ENCODE measurements around the gene CPA1.

Gene CPA1

GRCh38 chr7:130365511-130366441, 14.5 kb upstream of the CPA1 start (continued):
- TF ChIP-seq INSM2 (tag by site-specific recombination; IDR thresholded peaks at IDR 0.05) = peak; percentile 81
- no peak for TF ChIP-seq GLI4 (tag by site-specific recombination; IDR thresholded peaks at IDR 0.05)
- TF ChIP-seq ZNF704 (tag by site-specific recombination; IDR thresholded peaks at IDR 0.05) = no peak
- peak; percentile 90 for TF ChIP-seq OSR2 (tag by site-specific recombination; IDR thresholded peaks at IDR 0.05)
- peak; percentile 57 for TF ChIP-seq GLIS2 (tag by site-specific recombination; IDR thresholded peaks at IDR 0.05)
- no peak for TF ChIP-seq TRIM28 (IDR thresholded peaks at IDR 0.05; ENCODE audit: borderline replicate concordance, low read length)
- peak; percentile 53; the same call in 1 of the 2 replicates for TF ChIP-seq ZNF394 (tag by site-specific recombination; IDR thresholded peaks at IDR 0.05; ENCODE audit: borderline replicate concordance)
- peak; percentile 33; the same call in 1 of the 2 replicates for TF ChIP-seq ZNF10 (tag by site-specific recombination; IDR thresholded peaks at IDR 0.05)
- TF ChIP-seq ZBTB17 (tag by site-specific recombination; IDR thresholded peaks at IDR 0.05) = peak; percentile 64
- no peak for TF ChIP-seq ZNF221 (tag by site-specific recombination; IDR thresholded peaks at IDR 0.05; ENCODE audit: borderline replicate concordance)
- TF ChIP-seq ZBTB8A (tag by site-specific recombination; IDR thresholded peaks at IDR 0.05) = no peak
- no peak for TF ChIP-seq ZNF433 (tag by site-specific recombination; IDR thresholded peaks at IDR 0.05; ENCODE audit: low read depth)
- TF ChIP-seq ZNF670 (tag by site-specific recombination; IDR thresholded peaks at IDR 0.05; ENCODE audit: low read depth) = no peak
- TF ChIP-seq ZNF19 (tag by site-specific recombination; IDR thresholded peaks at IDR 0.05; ENCODE audit: low read depth) = no peak
- no peak for TF ChIP-seq ZNF140 (tag by site-specific recombination; IDR thresholded peaks at IDR 0.05)
- TF ChIP-seq ZNF366 (tag by site-specific recombination; conservative IDR thresholded peaks at IDR 0.05) = peak; percentile 81
- TF ChIP-seq ZBTB49 (tag by site-specific recombination; IDR thresholded peaks at IDR 0.05; ENCODE audit: low read depth) = no peak
- TF ChIP-seq ZNF148 (tag by site-specific recombination; IDR thresholded peaks at IDR 0.05; ENCODE audit: borderline replicate concordance) = no peak
- no peak for TF ChIP-seq ZNF747 (tag by site-specific recombination; IDR thresholded peaks at IDR 0.05)
- TF ChIP-seq KLF8 (tag by site-specific recombination; IDR thresholded peaks at IDR 0.05) = peak; percentile 15; the same call in 1 of the 2 replicates

Data from HEK293 (cell line).